GM12874 (cell line): ENCODE data around the gene OR51D1.

ENCODE experiments used
- TF ChIP-seq, protein P1 (sequence below): IDR thresholded peaks from 2 replicates; pipeline ENCODE4 v1.5.1; 2011; ENCODE audit warnings: low read depth, mild to moderate bottlenecking, control low read depth, low read length, moderate library complexity; ENCODE audit not compliant: insufficient read depth

The OR51D1 gene

DNA sequence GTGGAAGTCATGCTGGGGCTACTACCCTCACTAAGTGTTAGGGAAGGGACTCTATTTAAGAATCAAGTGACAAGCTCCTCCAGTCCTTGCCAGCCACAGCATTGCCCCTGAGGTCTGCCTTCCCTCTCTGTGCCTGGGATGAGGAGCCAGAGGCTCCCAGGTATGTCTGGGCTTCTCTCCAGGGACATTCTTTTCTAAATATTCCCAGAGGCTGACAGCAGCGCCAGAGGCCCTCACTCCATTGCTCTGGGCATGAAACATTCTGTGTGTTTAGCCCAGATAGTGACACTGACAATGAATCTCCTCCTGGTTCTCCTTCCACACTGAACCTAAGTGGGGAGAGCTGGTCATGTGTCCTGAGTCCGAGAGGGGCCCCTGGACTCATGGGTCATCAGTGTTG, 8.7 kb downstream of the OR51D1 start:
- TF ChIP-seq, protein P1, sequence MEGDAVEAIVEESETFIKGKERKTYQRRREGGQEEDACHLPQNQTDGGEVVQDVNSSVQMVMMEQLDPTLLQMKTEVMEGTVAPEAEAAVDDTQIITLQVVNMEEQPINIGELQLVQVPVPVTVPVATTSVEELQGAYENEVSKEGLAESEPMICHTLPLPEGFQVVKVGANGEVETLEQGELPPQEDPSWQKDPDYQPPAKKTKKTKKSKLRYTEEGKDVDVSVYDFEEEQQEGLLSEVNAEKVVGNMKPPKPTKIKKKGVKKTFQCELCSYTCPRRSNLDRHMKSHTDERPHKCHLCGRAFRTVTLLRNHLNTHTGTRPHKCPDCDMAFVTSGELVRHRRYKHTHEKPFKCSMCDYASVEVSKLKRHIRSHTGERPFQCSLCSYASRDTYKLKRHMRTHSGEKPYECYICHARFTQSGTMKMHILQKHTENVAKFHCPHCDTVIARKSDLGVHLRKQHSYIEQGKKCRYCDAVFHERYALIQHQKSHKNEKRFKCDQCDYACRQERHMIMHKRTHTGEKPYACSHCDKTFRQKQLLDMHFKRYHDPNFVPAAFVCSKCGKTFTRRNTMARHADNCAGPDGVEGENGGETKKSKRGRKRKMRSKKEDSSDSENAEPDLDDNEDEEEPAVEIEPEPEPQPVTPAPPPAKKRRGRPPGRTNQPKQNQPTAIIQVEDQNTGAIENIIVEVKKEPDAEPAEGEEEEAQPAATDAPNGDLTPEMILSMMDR, result no peak

DNA sequence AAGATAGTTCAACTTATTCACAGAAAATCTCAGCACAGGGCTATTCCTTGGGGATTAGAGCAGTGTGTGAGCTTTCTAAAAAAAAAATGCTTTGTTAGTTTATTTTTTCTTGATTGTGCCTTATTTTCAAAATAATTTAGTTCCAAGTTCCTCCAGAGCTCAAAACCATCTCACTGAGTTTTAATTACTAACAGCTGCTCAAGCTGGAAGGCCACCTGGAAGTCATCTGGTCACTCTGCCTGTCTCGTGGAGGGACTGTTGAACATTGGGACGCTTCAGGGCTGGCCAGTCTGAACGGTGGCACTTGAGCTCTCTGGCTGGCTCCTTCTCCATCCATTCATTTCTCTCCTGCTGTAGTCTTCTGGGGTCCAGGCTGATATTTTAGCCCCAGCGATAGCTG, 10.5 kb downstream of the OR51D1 start:
- TF ChIP-seq, protein P1, result no peak

GRCh38 chr11:4654635-4655369, 17.5 kb downstream of the OR51D1 start:
- TF ChIP-seq, protein P1, result no peak

- TF ChIP-seq, protein P1, result no peak
Measured at GRCh38 chr11:4658629-4659445, 21.6 kb downstream of the OR51D1 start.

GRCh38 chr11:4662876-4663275, 25.6 kb downstream of the OR51D1 start:
- TF ChIP-seq, protein P1, result no peak

DNA sequence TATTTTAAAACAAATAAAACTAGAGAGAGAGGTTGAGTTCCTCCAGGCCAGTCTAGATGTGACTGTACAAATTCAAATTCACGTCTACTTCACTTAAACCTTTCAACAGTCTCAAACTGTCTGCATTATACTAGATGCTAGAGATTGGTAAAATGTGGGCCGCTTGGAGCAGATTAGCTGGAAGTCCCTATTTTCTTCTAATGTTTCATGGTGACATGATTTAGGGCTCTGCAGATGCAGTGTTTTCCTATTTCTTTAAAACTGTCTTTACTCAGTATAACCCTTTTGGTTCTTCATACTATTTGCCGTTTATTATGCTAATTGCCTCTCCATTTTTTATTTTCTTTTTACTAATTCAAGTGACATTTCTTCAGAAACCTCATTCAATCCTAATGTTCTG, 26.9 kb downstream of the OR51D1 start:
- TF ChIP-seq, protein P1, result no peak

- TF ChIP-seq, protein P1, result no peak
Measured at GRCh38 chr11:4664786-4665185, 27.5 kb downstream of the OR51D1 start.
